GM12801 (cell line): ENCODE measurements around the gene FBXW7.

Experiments
- CTCF ChIP-seq: IDR thresholded peaks from one replicate; pipeline ENCODE4 v1.5.1; 2011; ENCODE audit warnings: control low read depth; ENCODE audit not compliant: insufficient read length; ENCODE audit errors: extremely low read depth

Gene FBXW7

GRCh38 chr4:152380185-152380584, 155.7 kb downstream of the FBXW7 start:
- no peak for TF ChIP-seq CTCF

- TF ChIP-seq CTCF: no peak
These were observed 161.1 kb downstream of the FBXW7 start for GRCh38 chr4:152374606-152375285.

- no peak for TF ChIP-seq CTCF
These were observed 161.7 kb downstream of the FBXW7 start for GRCh38 chr4:152374153-152374552.

GRCh38 chr4:152372444-152372843, 163.4 kb downstream of the FBXW7 start:
- no peak for TF ChIP-seq CTCF

GRCh38 chr4:152369902-152370295, 166.0 kb downstream of the FBXW7 start:
- TF ChIP-seq CTCF: no peak

- no peak for TF ChIP-seq CTCF
These were observed 166.5 kb downstream of the FBXW7 start for GRCh38 chr4:152369203-152369901.

- no peak for TF ChIP-seq CTCF
These were observed 167.9 kb downstream of the FBXW7 start for GRCh38 chr4:152368001-152368400.
